Adipocyte (in vitro differentiated cells): ENCODE measurements around the gene RHBDD2.
"Not testable (repeated sequence)": the region's sequence is repeated elsewhere in the genome, so short reads cannot be mapped to it uniquely, and the experiment has no call there.

ENCODE experiments used
- DNase-seq: peaks from one replicate; pipeline ENCODE4 v3.0.0-alpha.2; 2015; ENCODE audit warnings: low read depth
- H3K27me3 ChIP-seq: replicated peaks from 2 replicates; pipeline ENCODE4 v1.7.0; 2013; ENCODE audit warnings: mild to moderate bottlenecking, low read length, moderate library complexity; ENCODE audit not compliant: control insufficient read depth, insufficient read depth
- H3K36me3 ChIP-seq: 2 replicates; pipeline ENCODE4 v1.7.0; 2013; ENCODE audit warnings: low read length, mild to moderate bottlenecking, moderate library complexity; ENCODE audit not compliant: control insufficient read depth, insufficient read depth, severe bottlenecking
- H3K4me1 ChIP-seq: 2 replicates; pipeline ENCODE4 v1.7.0; 2013; ENCODE audit warnings: mild to moderate bottlenecking, low read length, moderate library complexity; ENCODE audit not compliant: control insufficient read depth, insufficient read depth
- H3K4me3 ChIP-seq: 2 replicates; pipeline ENCODE4 v1.7.0; 2013; ENCODE audit warnings: mild to moderate bottlenecking, low read length, moderate library complexity
- H3K9ac ChIP-seq: 2 replicates; pipeline ENCODE4 v1.7.0; 2013; ENCODE audit warnings: mild to moderate bottlenecking, low read length, moderate library complexity
- H3K9me3 ChIP-seq: 2 replicates; pipeline ENCODE4 v1.7.0; 2013; ENCODE audit warnings: mild to moderate bottlenecking, low read length, moderate library complexity; ENCODE audit not compliant: control insufficient read depth

RHBDD2 gene

GRCh38 chr7:75878769-75879611, at the start of gene RHBDD2:
Gene RHBDD2 (plus strand): TSS chr7:75879034. CDS start chr7:75879083, 49 bp downstream.
- H3K36me3 ChIP-seq: peaks cover 31% of the 10 kb centered on the region
- H3K4me3 ChIP-seq: peak within 1 kb of the TSS; percentile 97
- no peaks in the 10 kb centered on the region for H3K27me3 ChIP-seq
- H3K9ac ChIP-seq: peak within 1 kb of the TSS; percentile 94
- peaks cover 22% of the 10 kb centered on the region for H3K4me1 ChIP-seq
- no peaks in the 10 kb centered on the region for H3K9me3 ChIP-seq
- DNase-seq: peak; percentile 98

GRCh38 chr7:75829656-75830055, 49.2 kb upstream of the RHBDD2 start:
- H3K9me3 ChIP-seq, DNase-seq, H3K9ac ChIP-seq, H3K36me3 ChIP-seq, H3K4me1 ChIP-seq, H3K4me3 ChIP-seq, H3K27me3 ChIP-seq: not testable (repeated sequence)

- DNase-seq: no peak
- Histone ChIP-seq H3K36me3 (no peaks in the 10 kb centered on the region), H3K4me3 (no peak overlapping the region), H3K4me1 (no peaks in the 10 kb centered on the region), H3K9me3 (no peaks in the 10 kb centered on the region), H3K9ac (no peak overlapping the region), H3K27me3 (peaks cover 15% of the 10 kb centered on the region)
These were observed 47.9 kb upstream of the RHBDD2 start for GRCh38 chr7:75830978-75831377.

- not testable (repeated sequence) for H3K27me3 ChIP-seq
These were observed 45.2 kb upstream of the RHBDD2 start for GRCh38 chr7:75833662-75834061.

GRCh38 chr7:75835688-75836285, 43.0 kb upstream of the RHBDD2 start:
- Histone ChIP-seq H3K4me3 (no peak overlapping the region), H3K4me1 (no peaks in the 10 kb centered on the region), H3K9ac (no peak overlapping the region), H3K36me3 (no peaks in the 10 kb centered on the region), H3K27me3 (peaks cover 7% of the 10 kb centered on the region), H3K9me3 (no peaks in the 10 kb centered on the region)
- no peak for DNase-seq

More at GRCh38 chr7:75833662-75834061, 45.2 kb upstream of the RHBDD2 start:
- H3K4me1 ChIP-seq, H3K4me3 ChIP-seq, H3K36me3 ChIP-seq, H3K9me3 ChIP-seq, H3K9ac ChIP-seq, DNase-seq: not testable (repeated sequence)

- Histone ChIP-seq H3K9ac (no peak overlapping the region), H3K4me3 (no peak overlapping the region), H3K9me3 (no peaks in the 10 kb centered on the region), H3K27me3 (peaks cover 6% of the 10 kb centered on the region), H3K36me3 (no peaks in the 10 kb centered on the region), H3K4me1 (peaks cover 5% of the 10 kb centered on the region)
- DNase-seq: no peak
These were observed 42.0 kb upstream of the RHBDD2 start for GRCh38 chr7:75836798-75837197.

GRCh38 chr7:75838281-75838930, 40.4 kb upstream of the RHBDD2 start:
- not testable (repeated sequence) for H3K9me3 ChIP-seq, H3K4me3 ChIP-seq, H3K9ac ChIP-seq, H3K27me3 ChIP-seq, H3K36me3 ChIP-seq, DNase-seq
- peaks cover 20% of the 10 kb centered on the region for H3K4me1 ChIP-seq

- Histone ChIP-seq H3K27me3 (peaks cover 6% of the 10 kb centered on the region), H3K9me3 (no peaks in the 10 kb centered on the region), H3K4me3 (no peak overlapping the region), H3K36me3 (no peaks in the 10 kb centered on the region), H3K4me1 (peaks cover 20% of the 10 kb centered on the region), H3K9ac (no peak overlapping the region)
- no peak for DNase-seq
These were observed 38.8 kb upstream of the RHBDD2 start for GRCh38 chr7:75840029-75840428.

GRCh38 chr7:75842836-75843446, 35.9 kb upstream of the RHBDD2 start:
- DNase-seq: peak; percentile 93
- H3K4me3 ChIP-seq: peak overlapping the region; percentile 46
- peaks cover 20% of the 10 kb centered on the region for H3K4me1 ChIP-seq
- H3K9ac ChIP-seq: peak overlapping the region; percentile 77
- no peaks in the 10 kb centered on the region for H3K27me3 ChIP-seq
- no peaks in the 10 kb centered on the region for H3K9me3 ChIP-seq
- no peaks in the 10 kb centered on the region for H3K36me3 ChIP-seq

GRCh38 chr7:75843613-75844116, 35.2 kb upstream of the RHBDD2 start:
- no peak overlapping the region for H3K9ac ChIP-seq
- no peak for DNase-seq
- H3K36me3 ChIP-seq: no peaks in the 10 kb centered on the region
- no peak overlapping the region for H3K4me3 ChIP-seq
- H3K9me3 ChIP-seq: no peaks in the 10 kb centered on the region
- H3K4me1 ChIP-seq: peaks cover 20% of the 10 kb centered on the region
- no peaks in the 10 kb centered on the region for H3K27me3 ChIP-seq

GRCh38 chr7:75844158-75844557, 34.7 kb upstream of the RHBDD2 start:
- Histone ChIP-seq H3K9ac (no peak overlapping the region), H3K4me3 (no peak overlapping the region), H3K27me3 (no peaks in the 10 kb centered on the region), H3K9me3 (no peaks in the 10 kb centered on the region), H3K36me3 (no peaks in the 10 kb centered on the region), H3K4me1 (peaks cover 20% of the 10 kb centered on the region)
- no peak for DNase-seq
